ENCODE results near the gene RFX3.

The RFX3 gene

DNA sequence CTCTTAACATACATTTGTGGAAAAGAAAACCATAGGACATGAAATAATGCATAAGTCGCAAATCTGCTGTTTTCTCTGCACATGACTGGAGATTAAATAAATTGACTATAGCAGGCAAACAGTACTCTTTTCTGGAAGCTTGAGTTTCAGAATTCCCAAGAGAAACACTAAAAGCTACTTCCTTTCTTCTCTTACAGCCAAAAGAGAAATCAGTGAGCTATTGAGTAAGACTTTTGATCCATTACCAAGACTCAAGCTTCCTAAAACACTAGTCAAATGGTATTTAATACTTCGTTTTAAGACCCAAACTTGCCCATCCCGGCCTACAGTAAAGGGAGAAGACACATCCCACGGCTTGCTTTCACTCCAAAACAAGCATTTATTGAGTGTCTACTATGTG lies 346.1 kb downstream of the RFX3 start:
- intact Hi-C loops (cut with DNase I): loop anchor here (10.0 kb wide), 1 partner anchor 325 kb away; no protein-coding TSS in a partner anchor
- no peak for DNase-seq

DNA sequence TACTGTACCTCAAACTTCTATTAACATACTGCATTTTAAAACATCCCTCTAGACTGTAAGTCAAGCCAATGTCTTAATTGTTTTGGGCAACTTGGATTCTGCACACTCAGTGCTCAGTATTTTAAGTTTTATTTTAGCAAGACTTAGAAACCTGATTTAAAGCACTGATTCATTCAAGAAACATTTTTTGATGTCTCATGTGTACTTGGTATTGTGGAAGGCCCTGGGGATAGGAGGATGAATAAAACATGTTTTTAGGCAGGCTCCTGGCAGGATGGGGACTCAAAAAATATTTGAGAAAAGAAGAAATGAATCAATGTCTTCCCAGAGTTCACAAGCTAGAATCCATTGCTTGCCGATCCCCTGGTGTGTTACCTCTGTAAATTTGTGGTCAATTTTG lies 347.9 kb downstream of the RFX3 start:
- DNase-seq: no peak
- intact Hi-C loops (cut with DNase I): no loop called here

DNA sequence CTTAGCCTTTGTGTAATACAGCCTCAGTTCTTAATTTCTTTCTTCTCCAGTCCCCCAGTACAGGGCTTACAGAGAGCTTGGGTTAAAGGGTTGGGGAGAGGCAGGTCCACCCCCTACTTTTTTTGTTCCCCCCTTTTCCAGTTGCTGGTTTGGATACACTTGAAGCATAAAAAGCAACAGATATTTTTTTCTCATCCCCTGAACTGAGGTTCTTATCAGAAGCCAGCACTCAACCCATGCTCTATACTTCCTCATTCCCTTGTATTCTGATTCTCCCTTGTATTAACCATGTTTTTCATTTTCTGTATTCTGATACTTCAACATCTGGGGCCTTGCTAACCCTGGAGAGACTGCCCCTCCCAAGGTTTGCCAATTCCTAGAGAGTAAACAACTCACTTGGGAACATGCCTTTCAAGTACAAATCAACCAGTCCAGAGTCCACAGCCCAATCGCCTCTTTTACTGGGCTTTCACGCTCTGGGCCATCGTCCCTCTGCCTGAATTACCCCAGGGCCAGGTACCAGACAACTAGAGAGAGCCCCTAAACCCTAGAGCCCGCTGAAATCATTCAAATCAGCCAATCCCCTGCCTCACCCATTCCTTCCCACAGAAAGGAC lies 348.5 kb downstream of the RFX3 start:
- intact Hi-C loops (cut with DNase I): no loop called here

DNA sequence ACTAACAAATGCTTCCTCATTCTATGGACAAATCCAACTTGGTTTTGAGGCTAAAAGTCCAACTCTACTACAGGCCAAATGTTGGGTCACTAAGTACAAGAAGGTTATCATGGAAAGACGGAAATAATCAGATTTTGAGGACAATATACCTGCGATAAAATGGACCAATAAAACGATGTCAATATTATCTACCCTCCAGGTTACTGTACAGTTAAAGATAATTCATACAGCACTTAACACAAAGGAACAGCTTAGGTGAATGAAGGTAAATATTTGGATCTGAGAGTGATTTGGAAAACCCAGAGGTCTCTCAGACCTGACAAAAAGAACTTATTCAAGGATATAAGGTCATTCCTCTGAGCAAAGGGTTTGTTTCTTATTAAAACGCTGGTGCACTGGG lies 352.4 kb downstream of the RFX3 start:
- intact Hi-C loops (cut with DNase I): no loop called here
- DNase-seq: no peak

More for the DNA sequence above, 348.5 kb downstream of the RFX3 start:
- no peak for DNase-seq

DNA sequence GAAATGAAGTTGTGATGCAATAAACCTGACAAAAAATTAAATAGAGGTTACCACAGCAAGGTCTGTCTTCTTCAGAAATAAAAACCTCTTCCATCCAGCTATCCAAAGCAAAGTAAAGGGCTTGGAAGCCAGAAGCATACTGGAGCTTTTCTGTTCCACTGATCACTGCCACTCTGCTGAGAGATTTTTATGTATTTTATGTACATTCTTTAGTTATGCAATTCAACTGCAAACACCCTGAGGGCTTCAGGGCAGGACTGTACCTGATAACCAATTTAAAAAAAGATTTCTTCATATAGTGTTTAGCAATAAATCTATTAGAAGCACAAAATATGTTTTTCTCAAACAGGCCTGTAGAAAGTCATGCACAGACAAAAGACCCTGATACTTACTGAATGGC lies 355.0 kb downstream of the RFX3 start:
- no peak for DNase-seq
- intact Hi-C loops (cut with DNase I): no loop called here

Data from posterior cingulate gyrus (tissue), 11 donors.